HG02970 (cell line): ENCODE measurements around the gene KRTAP5-1.

ENCODE experiments used
- ATAC-seq: cut with Tn5 transposase; IDR thresholded peaks from one replicate; pipeline ENCODE4 v1.9.1; 2021; ENCODE audit warnings: mild to moderate bottlenecking, moderate library complexity, moderate number of reproducible peaks; ENCODE audit not compliant: unreplicated experiment, low FRiP score

The KRTAP5-1 gene

DNA sequence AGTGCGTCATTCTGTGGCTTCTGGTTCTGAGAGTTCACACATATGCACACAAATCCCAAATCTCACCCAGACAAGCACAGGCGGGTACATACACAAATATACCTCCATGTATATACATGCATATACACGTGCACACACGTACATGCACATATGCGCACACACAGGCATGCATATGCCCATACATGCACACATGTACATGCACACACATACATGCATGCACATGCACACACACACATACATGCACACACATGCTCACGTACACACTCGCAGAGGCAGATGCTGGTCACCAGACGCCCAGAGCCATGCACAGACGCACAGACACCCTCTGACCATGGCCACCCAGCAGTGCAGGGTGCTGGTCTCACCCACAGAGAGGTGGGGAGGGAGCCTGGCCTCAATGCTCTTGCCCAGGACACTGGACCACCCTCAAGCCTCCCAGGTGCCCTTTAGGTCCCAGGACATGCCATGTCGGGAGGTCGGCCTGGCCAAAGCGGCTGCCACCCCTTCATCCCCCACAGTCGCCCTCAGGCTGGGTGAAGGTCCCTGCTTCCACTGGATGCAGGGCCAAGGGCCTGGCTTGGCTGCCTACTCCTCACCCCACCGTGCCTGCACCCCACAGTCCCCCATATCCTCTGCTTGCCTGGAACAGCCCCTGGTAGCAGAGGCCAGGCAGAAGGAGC lies 22.5 kb downstream of the KRTAP5-1 start:
- ATAC-seq = no peak

DNA sequence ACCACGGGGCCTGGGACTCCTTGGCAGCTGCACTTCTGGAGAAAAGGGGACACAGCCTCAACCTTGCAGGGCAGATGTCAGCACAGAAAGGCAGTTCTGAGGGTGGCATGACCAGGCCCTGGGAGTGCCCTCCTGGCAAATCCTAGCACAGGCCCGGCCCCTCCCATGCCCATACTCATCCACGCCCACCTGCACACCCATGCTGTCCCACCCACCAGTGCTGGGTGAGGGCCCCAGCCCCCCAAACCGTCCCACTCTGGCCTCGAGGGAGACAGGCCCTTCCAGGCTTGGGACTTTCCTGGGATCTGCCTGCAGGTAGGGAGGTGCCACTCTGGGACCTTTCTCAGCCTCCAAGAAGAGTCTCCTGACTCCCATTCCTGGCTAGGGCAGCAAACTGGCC lies 23.1 kb downstream of the KRTAP5-1 start:
- ATAC-seq = no peak

DNA sequence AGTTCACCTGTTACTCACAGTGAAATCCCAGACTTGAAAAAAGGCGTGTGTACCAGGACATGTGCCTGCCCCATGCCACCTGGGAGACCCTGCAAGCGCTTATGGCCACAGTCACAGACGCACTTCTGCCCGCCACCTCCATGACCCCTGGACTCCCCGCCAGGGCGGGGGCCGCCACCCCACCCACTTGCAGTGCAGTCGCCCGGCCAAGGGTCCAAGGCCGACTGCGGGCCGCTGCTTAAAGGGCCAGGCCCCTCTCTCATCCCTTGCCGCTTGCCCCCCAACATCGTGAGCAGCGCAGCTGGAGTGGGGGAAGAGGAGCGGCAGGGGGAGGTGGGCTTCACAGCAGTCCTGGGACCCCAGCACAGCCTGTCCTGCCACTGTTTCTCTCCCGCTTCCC lies 23.8 kb downstream of the KRTAP5-1 start:
- no peak for ATAC-seq

DNA sequence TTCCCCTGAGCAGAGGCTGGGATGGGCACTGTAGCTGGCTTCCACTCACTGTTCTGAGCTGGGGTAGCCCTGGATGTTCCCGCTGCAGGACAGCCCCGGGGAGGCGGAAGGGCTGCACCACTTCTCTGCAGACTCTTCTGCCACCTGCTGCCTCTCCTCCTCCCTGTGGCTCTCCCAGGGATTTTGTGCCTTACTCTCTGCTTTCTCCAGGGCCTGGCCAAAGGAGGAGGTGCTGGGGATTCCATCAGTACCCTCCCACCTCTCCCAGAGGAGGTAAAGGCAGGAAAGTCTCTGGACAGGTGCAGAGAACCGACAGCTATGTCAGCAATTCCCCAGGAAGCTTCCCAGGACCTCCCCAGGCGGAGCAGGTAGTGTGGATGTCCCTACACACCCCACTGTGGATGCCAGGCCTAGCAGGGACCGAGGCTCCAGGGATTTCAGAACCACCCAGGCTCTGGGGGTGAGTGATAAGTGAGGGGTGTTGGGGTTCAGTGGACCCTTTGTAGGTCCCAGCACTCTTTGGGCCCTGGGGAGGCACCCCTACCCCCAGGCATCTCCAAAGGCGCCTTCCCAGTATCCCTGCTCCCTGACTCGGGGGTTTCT lies 24.3 kb downstream of the KRTAP5-1 start:
- ATAC-seq = no peak

DNA sequence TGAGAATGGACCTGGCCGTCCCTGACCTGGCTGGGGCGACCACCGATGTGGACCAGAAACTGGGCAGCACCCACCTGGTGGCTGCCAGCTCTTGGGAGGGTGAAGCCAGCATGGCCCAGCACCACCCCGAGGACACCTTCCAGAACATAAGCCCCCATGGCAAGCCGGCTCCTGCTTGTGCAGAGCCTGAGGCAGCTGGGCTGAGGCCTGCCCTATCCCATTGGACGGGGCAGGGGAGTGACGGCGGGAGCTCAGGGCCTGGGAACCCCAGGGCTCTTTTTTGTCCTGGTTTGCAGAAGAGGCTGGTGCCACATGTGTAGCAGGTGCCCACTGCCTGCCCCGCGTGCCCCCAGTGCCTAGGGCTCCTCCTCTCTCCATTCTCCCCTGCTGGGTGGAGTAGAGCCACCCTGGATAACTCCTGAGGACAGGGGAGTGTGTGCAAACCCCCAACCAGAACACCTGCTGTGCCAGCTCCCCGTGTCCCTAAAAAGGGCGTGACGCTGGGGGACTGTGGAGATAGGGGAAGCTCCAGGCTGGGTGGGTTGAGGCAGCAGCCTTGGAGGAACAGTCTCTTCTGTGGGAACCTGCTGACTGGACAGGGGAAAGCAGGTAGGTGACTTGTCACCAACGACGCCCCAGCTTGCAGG lies 25.0 kb downstream of the KRTAP5-1 start:
- ATAC-seq = no peak

DNA sequence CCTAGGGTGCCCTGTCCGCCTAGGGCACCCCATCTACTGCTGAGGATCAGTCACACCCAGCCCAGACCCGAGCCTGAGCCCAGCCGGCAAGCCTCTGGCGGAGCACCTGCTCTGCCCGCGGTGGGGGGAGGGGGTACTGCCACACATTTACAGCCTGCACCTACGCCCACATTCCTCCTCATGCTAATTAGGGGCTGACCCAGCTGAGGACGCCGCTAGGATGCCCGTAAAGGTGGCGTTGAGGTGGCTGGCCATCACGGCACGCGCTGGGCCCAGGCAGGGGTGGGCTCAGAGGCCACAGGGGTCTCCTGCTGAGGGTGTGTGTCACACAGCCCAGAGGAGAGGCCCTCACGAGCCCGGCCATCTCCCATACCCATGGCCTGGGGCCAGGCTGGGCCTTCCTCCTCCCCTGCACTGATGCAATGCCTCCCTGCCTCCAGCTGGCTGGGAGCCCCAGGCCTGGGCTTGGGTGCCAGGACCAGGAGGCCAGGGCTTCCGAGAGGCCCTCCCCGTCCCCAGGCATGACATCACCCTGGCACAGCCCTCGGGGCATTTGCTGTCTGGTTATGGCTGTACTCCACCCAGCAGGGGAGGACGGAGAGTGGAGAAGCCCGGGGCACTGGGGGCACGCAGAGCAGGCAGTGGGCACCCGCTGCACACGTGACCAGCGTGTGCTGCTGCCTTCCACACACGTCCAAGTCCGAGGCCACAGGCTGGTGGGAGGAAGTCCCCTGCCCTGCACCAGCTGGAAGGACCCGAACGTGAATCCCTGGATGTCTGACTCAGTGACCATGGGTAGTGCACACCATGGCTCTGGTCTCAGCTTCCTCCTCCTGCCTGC lies 25.8 kb downstream of the KRTAP5-1 start:
- no peak for ATAC-seq

DNA sequence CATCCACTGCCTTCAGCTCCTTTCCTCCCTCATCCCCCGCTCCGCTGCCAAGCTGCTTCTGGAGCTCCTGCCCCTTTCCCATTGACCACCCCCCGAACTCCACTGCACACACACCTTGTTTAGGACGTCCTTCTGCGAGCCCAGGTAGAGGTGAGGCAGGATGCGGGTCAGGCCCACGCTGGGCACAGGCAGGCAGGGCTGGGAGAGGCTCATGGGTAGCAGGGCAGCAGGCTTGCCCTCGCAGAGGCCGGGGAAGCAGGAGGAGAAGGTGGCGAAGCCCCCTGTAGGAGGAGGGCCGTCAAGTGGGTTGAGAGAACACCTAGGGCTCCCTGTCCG lies 26.3 kb downstream of the KRTAP5-1 start:
- no peak for ATAC-seq

DNA sequence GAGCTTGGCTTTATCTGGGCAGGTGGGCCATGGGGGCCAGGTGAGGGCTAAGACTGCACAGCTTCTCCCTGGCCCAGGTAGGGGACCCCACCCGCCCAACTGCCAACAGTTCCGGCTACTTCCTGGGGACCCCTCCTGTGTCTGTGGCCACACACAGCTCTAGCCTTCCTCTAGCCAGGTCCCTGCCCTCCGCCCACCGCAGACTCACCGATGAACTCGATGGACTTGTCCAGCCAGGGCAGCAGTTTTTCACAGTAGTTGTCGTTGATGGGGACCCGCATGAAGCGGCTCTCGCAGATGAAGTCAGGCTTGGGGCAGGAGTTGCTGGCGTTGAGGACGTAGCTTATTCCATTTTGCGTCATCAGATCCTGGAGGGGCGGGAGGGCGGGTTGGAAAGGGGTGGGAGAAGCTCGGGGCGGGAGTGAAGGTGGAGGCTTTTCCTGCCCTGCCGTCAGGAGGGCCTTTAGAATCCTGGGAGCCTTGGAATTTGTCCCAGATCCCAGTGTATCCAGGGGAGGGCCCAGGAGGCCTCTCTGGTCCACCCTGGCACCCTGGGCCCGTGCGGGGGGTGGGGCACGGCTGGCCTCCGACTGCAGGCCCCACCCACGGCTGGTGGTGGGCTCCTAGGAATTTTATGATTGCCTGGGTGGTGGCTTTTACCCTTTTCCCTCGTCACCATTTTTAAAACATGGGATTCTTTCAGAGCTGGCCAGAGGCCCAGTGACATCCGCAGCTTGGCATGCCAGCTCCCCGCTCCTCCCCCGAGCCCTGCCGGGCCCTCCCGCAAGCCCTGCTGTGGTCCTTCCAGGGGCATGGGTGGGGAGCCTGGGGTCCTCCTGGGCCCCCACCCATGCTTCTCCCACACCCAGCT lies 26.9 kb downstream of the KRTAP5-1 start:
- ATAC-seq = no peak

DNA sequence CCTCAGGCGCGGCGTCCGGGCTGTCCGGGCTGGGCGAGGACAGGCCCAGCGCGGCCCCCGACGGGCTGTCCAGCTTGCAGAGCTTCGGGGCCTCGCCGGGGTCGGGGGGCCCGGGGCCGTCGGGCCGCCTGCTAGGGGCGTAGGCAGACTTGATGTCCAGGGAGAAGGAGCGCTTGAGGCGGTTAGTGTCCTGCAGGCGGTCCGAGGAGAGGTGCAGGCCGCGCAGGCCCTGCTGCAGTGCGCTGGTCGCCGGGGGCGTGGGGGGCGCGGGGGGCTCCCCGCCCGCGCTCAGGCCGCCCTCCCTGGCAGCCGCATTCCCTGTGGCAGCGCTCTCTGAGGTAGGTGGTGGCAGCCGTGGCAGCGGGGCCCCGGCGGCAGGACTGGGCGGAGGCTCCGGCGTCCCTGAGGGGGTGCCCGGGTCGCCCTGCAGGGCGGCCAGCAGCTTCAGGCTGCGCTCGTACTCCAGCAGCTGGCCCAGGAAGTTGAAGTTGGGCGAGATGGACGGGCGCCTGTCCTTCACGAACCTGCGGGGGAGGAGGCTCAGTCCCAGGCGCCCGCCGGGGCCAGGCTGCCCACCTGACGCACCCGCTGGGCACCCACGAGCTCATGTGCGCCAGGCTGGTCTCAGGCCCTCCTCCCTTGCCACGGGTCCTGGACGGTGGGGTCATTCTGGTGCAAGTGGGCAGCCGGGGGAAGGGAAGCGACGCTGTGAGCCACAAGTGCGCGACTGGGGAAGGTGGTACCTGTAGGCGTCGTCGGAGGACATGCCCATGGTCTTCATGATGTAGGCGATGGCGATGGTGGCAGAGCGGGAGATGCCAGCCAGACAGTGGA lies 27.8 kb downstream of the KRTAP5-1 start:
- ATAC-seq = no peak

DNA sequence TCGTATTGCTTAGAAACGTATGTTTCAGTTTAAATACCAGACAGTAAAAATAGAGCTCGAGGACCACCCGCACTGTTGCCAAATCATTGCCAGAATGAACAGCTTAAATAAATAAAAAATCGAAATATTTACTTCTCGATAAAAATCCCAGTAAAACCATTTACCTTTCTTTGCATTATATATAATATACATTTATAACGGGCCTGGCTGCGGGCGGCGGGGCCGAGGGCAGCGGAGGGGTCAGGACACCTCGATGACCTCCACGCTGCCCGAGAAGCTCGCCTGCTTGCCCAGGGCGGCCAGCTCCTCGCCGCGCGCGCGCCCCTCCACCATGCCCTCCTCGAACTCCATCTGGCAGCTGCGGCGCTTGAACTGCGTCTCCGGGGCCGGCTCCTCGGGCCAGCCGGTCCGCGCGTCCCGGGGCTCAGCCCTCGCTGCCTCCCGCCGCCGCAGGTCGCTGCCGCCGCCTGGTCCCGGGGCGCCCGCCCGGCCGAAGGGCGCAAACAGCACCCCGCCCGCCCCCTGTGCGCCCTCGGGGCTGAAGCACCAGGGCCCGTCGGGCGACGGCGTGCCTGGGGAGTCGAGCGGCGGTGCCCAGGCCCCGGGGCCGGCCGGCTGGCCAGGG lies 28.7 kb downstream of the KRTAP5-1 start:
- ATAC-seq = no peak

DNA sequence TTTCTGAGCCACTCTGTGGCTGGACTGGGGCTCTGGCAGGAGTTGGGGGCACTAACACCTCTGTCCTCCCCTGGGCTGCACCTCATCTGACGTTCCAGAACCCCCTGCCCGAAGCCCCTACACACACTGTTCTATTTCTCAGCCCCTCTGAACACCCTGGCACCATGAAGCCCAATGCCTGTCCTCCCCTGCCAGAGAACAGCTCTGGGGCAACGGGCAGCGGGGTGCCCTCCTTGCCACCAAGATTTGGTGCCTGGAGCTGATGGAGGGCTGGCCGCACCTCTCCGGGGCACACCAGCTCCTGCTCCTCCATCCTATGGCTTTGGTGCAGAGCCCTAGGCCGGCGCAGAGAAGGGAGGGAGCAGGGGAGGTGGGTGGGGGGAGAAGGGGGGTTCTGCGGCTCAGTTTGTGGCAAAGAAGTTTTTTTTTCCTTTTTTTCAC lies 29.4 kb downstream of the KRTAP5-1 start:
- ATAC-seq = no peak

DNA sequence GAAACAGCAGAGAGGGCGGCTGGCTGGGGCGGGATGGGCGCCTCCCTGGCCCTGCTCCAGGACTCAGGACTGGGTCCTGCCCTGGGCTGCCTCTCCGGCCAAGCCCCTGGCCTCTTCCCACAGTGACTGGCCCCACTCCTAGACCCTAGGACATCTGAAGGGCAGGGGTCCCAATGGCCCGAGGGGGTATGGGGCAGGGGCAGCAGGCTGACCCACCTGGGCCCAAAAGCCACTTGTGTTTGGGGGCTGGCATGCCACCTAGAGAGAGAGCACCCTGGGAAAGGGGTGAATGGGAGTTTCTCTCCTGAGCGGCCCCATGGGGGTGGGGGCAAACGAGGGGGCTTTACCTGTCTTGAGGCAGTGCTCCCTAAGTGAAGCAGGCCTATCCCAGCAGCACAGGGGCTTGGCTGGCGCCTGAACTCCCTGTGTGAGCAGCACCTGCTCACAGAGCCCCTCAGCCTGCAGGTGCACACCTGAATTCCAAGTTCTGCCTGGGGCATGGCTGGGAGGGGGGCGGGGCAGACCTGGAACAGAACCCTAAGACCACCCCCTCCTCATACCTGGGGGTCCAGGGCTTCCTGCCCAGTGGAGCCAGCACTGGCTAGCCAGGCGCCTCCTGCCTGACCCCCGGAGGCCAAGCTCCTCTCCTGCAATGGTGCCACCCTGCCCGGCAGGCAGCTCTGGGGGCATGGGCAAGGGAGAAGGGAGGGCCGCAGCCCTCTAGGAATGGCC lies 29.9 kb downstream of the KRTAP5-1 start:
- ATAC-seq = no peak

DNA sequence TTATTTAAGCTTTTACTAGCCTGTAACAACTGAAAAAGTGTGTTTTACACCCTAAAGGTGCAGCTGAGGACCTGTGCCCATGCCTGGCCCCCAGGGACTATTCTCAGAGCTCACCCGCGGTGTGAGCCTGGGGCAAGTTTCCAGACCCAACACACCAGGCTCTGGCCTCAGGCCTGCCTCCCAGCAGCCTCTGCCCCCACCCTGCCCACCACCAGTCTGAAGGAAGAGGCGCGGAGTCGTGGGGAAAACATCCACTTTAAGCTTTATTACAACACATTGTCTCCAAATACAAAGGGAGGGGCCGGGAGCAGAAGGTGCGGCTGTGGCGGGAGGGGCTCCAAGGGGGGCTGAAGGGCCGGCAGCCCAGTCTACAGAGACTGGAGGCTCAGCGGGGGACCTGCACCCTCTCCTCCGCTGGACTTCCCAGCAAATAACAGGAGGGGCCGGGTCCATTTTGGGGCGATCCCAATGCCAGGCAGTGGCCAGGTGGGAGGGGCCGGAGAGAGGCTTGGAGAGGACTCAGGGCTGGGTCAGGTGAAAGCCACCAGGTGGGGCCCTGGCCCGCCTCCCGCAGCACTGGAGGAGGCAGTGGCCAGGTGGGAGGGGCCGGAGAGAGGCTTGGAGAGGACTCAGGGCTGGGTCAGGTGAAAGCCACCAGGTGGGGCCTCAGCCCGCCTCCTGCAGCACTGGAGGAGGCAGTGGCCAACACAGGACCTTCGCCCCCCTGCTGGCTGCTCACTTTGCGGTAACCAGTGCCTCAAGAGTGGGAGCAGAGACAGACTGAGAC lies 31.1 kb downstream of the KRTAP5-1 start:
- no peak for ATAC-seq

DNA sequence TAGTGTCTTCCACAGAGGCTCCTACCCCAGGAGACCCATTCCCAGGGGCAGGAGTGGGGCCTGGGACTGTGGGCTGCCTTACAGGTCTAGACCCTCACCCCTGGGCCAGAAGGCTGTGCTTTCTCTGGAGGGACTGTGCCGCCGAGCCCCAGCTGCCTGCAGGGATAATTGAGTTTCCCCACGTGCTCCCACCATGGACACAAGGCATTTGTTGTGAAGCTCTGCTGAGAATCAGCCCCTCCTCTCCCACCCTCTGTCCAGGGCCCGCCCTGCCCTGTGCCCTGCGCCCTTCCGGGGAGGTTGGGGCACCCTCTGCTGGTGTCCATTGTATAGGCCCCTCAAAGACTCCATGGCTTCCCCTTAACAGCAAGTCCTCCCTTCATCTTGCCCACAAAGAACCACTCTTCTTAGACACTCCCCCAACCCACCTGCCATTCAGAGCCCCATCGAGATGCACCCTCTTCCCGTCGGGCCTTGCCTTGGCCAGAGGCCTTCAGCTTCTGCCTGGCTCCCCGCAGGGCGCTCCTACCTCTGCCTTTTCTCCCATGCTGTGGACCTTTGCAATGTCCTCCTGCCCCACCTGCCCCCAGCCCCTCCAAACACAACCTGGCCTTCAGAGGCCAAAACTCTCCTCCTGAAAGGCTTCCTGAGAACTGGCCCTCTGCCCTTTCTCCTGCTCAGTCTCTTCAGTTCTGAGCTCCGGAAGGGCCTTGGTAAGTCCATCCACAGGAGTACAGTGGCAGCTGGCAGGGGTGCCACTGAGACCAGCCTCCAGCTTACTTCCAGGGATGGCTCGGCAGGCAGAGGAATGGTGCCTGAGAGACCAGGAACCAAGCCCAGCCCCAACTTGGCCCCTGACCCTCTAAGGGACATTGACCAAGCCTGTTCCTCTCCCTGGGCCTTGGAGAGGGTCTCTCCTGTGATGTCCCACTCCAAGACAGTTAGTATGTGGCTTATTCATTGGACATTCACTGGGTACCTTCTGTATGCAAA lies 35.4 kb downstream of the KRTAP5-1 start:
- no peak for ATAC-seq

DNA sequence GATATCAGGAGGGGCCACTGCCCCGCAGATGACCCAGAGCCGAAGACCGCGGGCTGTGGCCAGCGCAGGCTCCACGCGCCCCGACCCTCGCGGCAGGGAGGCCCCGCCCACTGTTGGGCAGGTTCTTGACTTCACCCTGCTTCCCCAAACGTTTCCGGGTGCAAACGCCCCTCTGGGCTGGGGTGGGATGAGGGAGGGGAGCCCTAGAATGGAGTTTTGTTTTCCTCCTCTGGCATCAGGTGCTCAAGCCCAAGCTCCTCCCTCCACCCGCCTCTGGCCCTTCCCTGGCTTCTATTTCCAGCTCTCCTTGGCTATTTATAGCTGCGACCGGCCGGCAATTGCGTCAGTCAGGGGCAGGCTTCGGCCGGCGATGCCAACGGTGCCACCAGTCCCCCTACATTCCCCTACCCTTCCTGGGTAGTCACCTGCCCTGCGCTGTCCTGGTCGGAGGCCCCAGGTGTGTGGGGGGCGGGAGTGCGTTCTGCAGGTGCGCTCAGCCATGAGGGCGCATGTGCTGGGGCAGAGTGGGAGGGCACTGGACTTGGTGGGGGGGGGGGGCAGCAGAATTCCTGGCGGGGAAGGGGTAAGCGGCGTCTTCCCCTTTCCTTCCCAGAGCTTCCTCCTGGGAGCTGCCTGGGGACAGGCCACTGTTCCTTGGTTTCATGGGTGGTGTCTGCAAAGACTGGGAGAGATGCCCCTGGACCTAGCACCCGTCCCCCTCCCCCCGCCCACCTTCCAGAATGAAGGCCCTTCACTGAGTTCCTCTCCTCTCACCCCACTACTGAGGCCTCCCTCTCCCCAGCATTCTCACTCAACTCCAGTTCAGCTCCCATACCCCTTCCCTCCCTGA lies 36.6 kb downstream of the KRTAP5-1 start:
- ATAC-seq = no peak
